Lower lobe of right lung (tissue), 2 donors: ENCODE results near the gene CLHC1. TPM values are rescaled to one million over a fixed set of nuclear protein-coding genes. Genes with fewer than 3 reads are reported as not detected.

ENCODE experiments used
- ATAC-seq, 2 donors: fragments of 200-7000 bp; cut with Tn5 transposase; one replicate each; pipeline ENCODE4 v1.9.1; 2020 to 2022; ENCODE audit warnings: mild to moderate bottlenecking in 2 of 2, moderate library complexity in 2 of 2
- DNase-seq: peaks from one replicate; pipeline ENCODE4 v3.0.0-alpha.2; 2020
- H3K27ac ChIP-seq: fragments of 200-600 bp; one replicate; pipeline ENCODE4 v1.8.0; 2022
- H3K27me3 ChIP-seq: fragments of 200-600 bp; one replicate; pipeline ENCODE4 v1.8.0; 2022; ENCODE audit warnings: low read depth
- H3K36me3 ChIP-seq: fragments of 200-600 bp; one replicate; pipeline ENCODE4 v1.8.0; 2022; ENCODE audit warnings: mild to moderate bottlenecking
- H3K4me1 ChIP-seq: fragments of 200-600 bp; one replicate; pipeline ENCODE4 v1.8.0; 2022
- H3K4me3 ChIP-seq: fragments of 200-600 bp; one replicate; pipeline ENCODE4 v1.8.0; 2022; ENCODE audit warnings: mild to moderate bottlenecking
- H3K9me3 ChIP-seq: fragments of 200-600 bp; one replicate; pipeline ENCODE4 v1.8.0; 2022
- intact Hi-C: fragments of 100-400 bp; cut with DNase I; formaldehyde crosslinking; loops from one replicate; pipeline ENCODE4 v1.11.0; 2022
- total RNA-seq: library from RNA; stranded (reverse); fragmentation: NEBNext Ultra II Directional; extraction: Animal tissue kit (Norgen Biotek cat#: 25700); gene quantifications from one replicate; pipeline ENCODE4 v1.2.1, GENCODE V29; 2021
- TF ChIP-seq, protein P1 (sequence below): fragments of 200-600 bp; IDR thresholded peaks from one replicate; pipeline ENCODE4 v1.8.0; 2022; ENCODE audit warnings: antibody characterized with exemption, mild to moderate bottlenecking
- donor health status: DM: no; HTN: yes; CAD: no; lungs with severe emphysema.

The CLHC1 gene
- total RNA-seq, 1 donor from 2014 or later: 15.2 TPM

DNA sequence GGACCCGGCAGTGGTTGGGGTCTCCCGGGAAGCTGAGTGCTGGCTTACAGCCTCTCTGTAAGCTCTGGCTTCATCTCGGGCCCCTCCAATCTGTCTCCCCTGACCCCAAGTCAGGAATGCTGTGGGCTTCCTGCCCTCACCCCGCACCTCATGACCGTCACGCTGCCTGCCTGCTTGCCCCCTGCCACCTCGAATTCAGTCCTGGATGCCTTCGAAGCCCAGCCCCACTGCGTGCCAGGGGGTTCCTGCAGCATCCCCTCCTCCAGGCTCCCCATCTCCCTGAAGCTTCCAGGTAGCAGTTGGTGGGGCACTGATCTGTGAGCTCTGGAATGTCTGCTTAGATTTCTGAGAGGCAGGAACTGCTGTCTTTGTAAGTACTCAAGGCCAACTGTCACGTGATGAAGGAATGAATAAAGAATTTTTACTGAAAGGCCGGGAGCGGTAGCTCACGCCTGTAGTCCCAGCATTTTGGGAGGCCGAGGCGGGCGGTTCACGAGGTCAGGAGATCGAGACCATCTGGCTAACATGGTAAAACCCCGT lies 6.5 kb downstream of the CLHC1 start:
- peaks cover 18% of the 10 kb centered on the region for H3K4me1 ChIP-seq
- ATAC-seq (no peak), DNase-seq (no peak)
- no peak overlapping the region for H3K27ac ChIP-seq
- intact Hi-C loops: no loop called here
- H3K27me3 ChIP-seq: no peaks in the 10 kb centered on the region
- H3K36me3 ChIP-seq: no peaks in the 10 kb centered on the region
- no peak overlapping the region for H3K4me3 ChIP-seq
- TF ChIP-seq, protein P1, sequence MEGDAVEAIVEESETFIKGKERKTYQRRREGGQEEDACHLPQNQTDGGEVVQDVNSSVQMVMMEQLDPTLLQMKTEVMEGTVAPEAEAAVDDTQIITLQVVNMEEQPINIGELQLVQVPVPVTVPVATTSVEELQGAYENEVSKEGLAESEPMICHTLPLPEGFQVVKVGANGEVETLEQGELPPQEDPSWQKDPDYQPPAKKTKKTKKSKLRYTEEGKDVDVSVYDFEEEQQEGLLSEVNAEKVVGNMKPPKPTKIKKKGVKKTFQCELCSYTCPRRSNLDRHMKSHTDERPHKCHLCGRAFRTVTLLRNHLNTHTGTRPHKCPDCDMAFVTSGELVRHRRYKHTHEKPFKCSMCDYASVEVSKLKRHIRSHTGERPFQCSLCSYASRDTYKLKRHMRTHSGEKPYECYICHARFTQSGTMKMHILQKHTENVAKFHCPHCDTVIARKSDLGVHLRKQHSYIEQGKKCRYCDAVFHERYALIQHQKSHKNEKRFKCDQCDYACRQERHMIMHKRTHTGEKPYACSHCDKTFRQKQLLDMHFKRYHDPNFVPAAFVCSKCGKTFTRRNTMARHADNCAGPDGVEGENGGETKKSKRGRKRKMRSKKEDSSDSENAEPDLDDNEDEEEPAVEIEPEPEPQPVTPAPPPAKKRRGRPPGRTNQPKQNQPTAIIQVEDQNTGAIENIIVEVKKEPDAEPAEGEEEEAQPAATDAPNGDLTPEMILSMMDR: no peak
- H3K9me3 ChIP-seq: no peaks in the 10 kb centered on the region

DNA sequence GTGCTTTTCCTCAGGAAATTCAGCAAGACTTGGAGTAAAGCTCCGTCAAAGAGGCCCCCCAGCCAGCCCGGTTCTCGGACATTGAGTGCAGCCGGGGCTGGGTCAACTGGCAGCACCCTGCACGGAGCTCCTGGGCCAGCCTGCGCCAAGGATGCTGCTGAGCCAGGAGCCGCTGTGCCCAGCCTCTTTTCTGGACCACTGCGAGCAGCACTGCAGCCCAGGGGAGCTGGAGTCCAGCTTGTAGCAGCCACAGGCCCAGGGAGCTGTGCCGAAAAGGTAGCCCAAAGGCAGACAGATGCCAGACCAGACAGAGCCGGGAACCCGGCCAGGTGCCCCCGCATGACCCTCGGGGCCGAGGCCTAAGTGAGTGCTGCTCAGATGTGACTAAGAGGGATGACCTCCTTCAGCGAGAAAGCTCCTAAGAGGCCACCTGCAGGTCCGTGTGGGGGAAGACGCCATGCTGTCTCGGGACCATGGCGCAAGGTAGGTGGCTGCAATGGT lies 7.3 kb downstream of the CLHC1 start:
- intact Hi-C loops: no loop called here
- H3K4me3 ChIP-seq: no peak overlapping the region
- no peaks in the 10 kb centered on the region for H3K36me3 ChIP-seq
- no peak for DNase-seq
- TF ChIP-seq, protein P1: no peak
- H3K9me3 ChIP-seq: no peaks in the 10 kb centered on the region
- ATAC-seq: no peak
- H3K4me1 ChIP-seq: peaks cover 18% of the 10 kb centered on the region
- H3K27ac ChIP-seq: no peak overlapping the region
- no peaks in the 10 kb centered on the region for H3K27me3 ChIP-seq

DNA sequence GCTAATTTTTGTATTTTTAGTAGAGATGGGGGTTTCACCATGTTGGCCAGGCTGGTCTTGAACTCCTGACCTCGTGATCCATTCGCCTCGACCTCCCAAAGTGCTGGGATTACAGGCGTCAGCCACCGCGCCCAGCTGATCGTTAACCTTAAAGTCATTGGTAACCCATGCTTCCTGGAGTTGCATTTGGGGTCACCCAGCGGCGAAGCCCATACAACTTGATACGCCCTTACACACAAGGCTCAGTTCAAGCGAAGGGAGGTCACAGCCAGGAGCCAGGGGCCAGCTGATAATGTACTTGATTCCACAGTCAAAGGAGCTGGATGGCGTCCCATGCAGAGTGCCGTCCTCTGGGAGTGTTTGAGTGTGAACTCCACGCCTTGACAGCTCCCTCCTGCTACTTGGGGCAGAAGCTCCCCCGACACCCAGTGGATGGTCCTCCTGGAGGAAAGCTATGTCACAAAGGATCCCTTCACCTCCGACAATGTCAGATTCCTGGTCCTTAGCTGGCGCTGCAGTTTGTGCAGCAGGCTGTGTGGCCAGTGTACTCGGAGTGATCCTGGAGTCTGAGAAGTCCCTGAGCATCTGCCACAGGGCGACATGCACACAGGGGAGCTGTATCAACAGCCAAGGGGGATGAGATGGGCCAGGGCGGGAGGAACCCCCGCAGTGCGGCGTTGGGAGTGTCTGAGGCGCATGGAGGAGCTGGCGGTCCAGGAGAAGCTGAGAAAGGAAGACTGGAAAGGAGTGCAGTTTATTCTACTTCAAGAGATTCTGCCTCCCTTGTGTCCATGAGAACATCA lies 7.9 kb downstream of the CLHC1 start:
- ATAC-seq: peak; percentile 6 to 12

DNA sequence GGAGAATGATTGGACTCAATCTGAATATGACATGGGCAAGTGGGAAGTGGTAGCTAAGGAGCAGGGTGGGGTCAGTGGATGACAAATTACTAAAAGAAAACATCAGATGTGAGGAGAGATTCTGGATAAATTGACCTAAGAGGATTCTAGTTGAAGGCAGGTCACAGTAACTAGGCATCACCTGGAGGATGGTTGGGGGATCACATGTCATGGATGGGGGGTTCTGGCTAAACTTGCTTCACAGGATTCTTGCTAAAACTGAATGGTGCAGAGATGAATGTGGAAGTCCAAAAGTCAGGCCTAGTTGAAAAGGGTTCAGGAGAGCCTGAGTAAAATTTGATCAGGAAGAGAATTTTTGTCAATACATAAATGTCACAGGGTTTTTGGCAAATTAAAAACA lies 18.3 kb downstream of the CLHC1 start:
- Histone ChIP-seq H3K36me3 (no peaks in the 10 kb centered on the region), H3K9me3 (no peaks in the 10 kb centered on the region), H3K4me3 (no peak overlapping the region), H3K4me1 (no peaks in the 10 kb centered on the region), H3K27me3 (no peaks in the 10 kb centered on the region), H3K27ac (no peak overlapping the region)
- intact Hi-C loops: no loop called here
- DNase-seq (no peak), ATAC-seq (no peak)
- TF ChIP-seq, protein P1: no peak

More for the DNA sequence above, 7.9 kb downstream of the CLHC1 start:
- DNase-seq: no peak
- Histone ChIP-seq H3K27me3 (no peaks in the 10 kb centered on the region), H3K9me3 (no peaks in the 10 kb centered on the region), H3K4me3 (peak overlapping the region; percentile 79), H3K36me3 (no peaks in the 10 kb centered on the region), H3K27ac (peak overlapping the region; percentile 96), H3K4me1 (peaks cover 18% of the 10 kb centered on the region)
- TF ChIP-seq, protein P1: no peak
- intact Hi-C loops: no loop called here

DNA sequence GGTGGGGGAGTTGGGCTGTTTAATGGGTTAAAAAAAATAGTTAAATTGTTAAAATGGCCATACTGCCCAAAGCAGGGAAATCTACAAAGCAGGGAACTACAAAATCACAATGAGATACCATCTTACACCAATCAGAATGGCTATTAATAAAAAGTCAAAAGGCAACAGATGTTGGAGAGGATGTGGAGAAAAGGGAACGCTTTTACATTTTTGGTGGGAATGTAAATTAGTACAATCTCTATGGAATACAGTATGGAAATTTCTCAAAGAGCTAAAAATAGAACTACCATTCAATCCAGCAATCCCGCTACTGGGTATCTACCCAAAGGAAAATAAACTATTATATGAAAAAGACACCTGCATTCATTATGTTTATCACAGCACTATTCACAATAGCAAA lies 27.1 kb downstream of the CLHC1 start:
- H3K4me1 ChIP-seq: no peaks in the 10 kb centered on the region
- ATAC-seq: no peak

More for the DNA sequence above, 27.1 kb downstream of the CLHC1 start:
- H3K27me3 ChIP-seq: no peaks in the 10 kb centered on the region
- TF ChIP-seq, protein P1: no peak
- no peak overlapping the region for H3K27ac ChIP-seq
- H3K36me3 ChIP-seq: peaks cover 6% of the 10 kb centered on the region
- intact Hi-C loops: no loop called here
- no peak overlapping the region for H3K4me3 ChIP-seq
- H3K9me3 ChIP-seq: no peaks in the 10 kb centered on the region
- no peak for DNase-seq
